HepG2 (cell line): ENCODE data around the gene PLXNA1. TPM values are rescaled to one million over a fixed set of nuclear protein-coding genes. Genes with fewer than 3 reads are reported as not detected.

Source experiments
- ATAC-seq: fragments of 200-7000 bp; cut with Tn5 transposase; 3 replicates; pipeline ENCODE4 v1.9.1; 2020; ENCODE audit warnings: mild to moderate bottlenecking, moderate library complexity
- BruUV-seq: library from RNA; stranded (reverse); fragments of 400-500 nt; replicated peaks from 2 replicates; lab custom pipeline; 2021; lab: Mats Ljungman, UMichigan
- CTCF ChIA-PET: fragments of 300-600 bp; formaldehyde crosslinking; extraction: SDS; loops from one replicate; lab custom pipeline; 2021; ENCODE audit warnings: low total read pairs, inconsistent platforms, low intra/inter-chr PET ratio; lab: Yijun Ruan, JAX
- POLR2A ChIA-PET: fragments of 350-600 bp; sonication (Branson Sonifier 250); formaldehyde crosslinking; loops from one replicate; lab custom pipeline; 2020; ENCODE audit warnings: antibody characterized with exemption, inconsistent platforms; lab: Yijun Ruan, JAX
- DNase-seq: peaks from one replicate; pipeline ENCODE4 v3.0.0-alpha.2; 2015; ENCODE audit warnings: low spot score
- FAIRE-seq: peaks from 3 replicates; lab custom pipeline; 2011; peaks lifted over from hg19 to GRCh38; lab: Jason Lieb, UNC
- H2AFZ ChIP-seq: one replicate; pipeline ENCODE4 v1.6.1; 2011; ENCODE audit warnings: low read length, inconsistent platforms
- H3K27ac ChIP-seq: fragments of 300-600 bp; 3 replicates; pipeline ENCODE4 v1.8.0; 2011; ENCODE audit warnings: mixed run types, mild to moderate bottlenecking, mixed read lengths, low read length, inconsistent platforms; ENCODE audit not compliant: insufficient read depth; ENCODE audit errors: extremely low read length
- H3K27me3 ChIP-seq, 2 experiments: fragments of 200-600 bp in 1 of 2; 2 replicates in 1 of 2; 3 replicates in 1 of 2; pipeline versions ENCODE4 v1.6.0 to v1.8.0; 2011; ENCODE audit warnings: low read length in 2 of 2, mild to moderate bottlenecking in 2 of 2, moderate library complexity in 2 of 2, inconsistent platforms in 1 of 2; ENCODE audit not compliant: insufficient read depth in 2 of 2, control insufficient read depth in 1 of 2
- H3K36me3 ChIP-seq, 2 experiments: fragments of 200-600 bp in 1 of 2; replicated peaks in 1 of 2; 2 replicates in 1 of 2; 3 replicates in 1 of 2; pipeline versions ENCODE4 v1.5.1 to v1.8.0; 2011; ENCODE audit warnings: low read length in 2 of 2, inconsistent platforms in 1 of 2; ENCODE audit not compliant: insufficient read depth in 2 of 2, control insufficient read depth in 1 of 2
- H3K4me1 ChIP-seq: 2 replicates; pipeline ENCODE4 v1.5.1; 2012; ENCODE audit warnings: low read length, inconsistent platforms; ENCODE audit not compliant: insufficient read depth
- H3K4me2 ChIP-seq: 2 replicates; pipeline ENCODE4 v1.6.0; 2011; ENCODE audit warnings: low read depth, low read length, inconsistent platforms
- H3K4me3 ChIP-seq, 3 experiments: fragments of 200-600 bp in 1 of 3; sonication (generic), shearing (Covaris generic) in 1 of 3; replicated peaks in 1 of 3; 2 replicates each; pipeline ENCODE4 v1.5.1; 2011 to 2016; ENCODE audit warnings: low read length in 3 of 3, inconsistent platforms in 2 of 3, low read depth in 2 of 3, mild to moderate bottlenecking in 2 of 3, control low read depth in 1 of 3, mixed read lengths in 1 of 3; ENCODE audit not compliant: insufficient read depth in 1 of 3
- H3K79me2 ChIP-seq: one replicate; pipeline ENCODE4 v1.6.1; 2011; ENCODE audit warnings: low read length, inconsistent platforms; ENCODE audit not compliant: insufficient read depth
- H3K9ac ChIP-seq: 2 replicates; pipeline ENCODE4 v1.6.0; 2011; ENCODE audit warnings: mild to moderate bottlenecking, low read depth, low read length, inconsistent platforms; ENCODE audit not compliant: insufficient read depth
- H3K9me3 ChIP-seq: 2 replicates; pipeline ENCODE4 v1.5.1; 2012; ENCODE audit warnings: mild to moderate bottlenecking, low read length
- H4K20me1 ChIP-seq: 2 replicates; pipeline ENCODE4 v1.6.0; 2011; ENCODE audit warnings: inconsistent platforms, mild to moderate bottlenecking, low read length, moderate library complexity; ENCODE audit not compliant: insufficient read depth
- FOXK2 ChIP-seq: fragments of 450-650 bp; IDR thresholded peaks from 2 replicates; pipeline ENCODE4 v1.6.1; 2016
- FOXP4 ChIP-seq: sonication (generic); formaldehyde crosslinking; IDR thresholded peaks from 2 replicates; pipeline ENCODE4 v1.4.0; 2020; ENCODE audit warnings: missing genetic modification reagents
- GABPA ChIP-seq, 2 experiments: IDR thresholded peaks; 2 replicates each; pipeline ENCODE4 v1.6.1; 2011 to 2016; ENCODE audit warnings: low read depth in 2 of 2, low read length in 1 of 2, missing biosample characterization in 1 of 2, missing genetic modification characterization in 1 of 2
- NCOA1 ChIP-seq: sonication (generic); formaldehyde crosslinking; IDR thresholded peaks from 2 replicates; pipeline ENCODE4 v1.9.0; 2021; ENCODE audit warnings: missing genetic modification reagents
- PAWR ChIP-seq: sonication (generic); formaldehyde crosslinking; IDR thresholded peaks from 2 replicates; pipeline ENCODE4 v1.4.0; 2020; ENCODE audit warnings: missing genetic modification reagents, mild to moderate bottlenecking, borderline replicate concordance
- SAP130 ChIP-seq: IDR thresholded peaks from 2 replicates; pipeline ENCODE4 v1.6.1; 2016; ENCODE audit warnings: low read depth
- XRCC5 ChIP-seq: fragments of 200-400 bp; formaldehyde crosslinking; optimal IDR thresholded peaks from 2 replicates; pipeline ENCODE3; 2017; ENCODE audit warnings: mild to moderate bottlenecking, low read length
- ZMYM2 ChIP-seq: sonication (generic); formaldehyde crosslinking; IDR thresholded peaks from 2 replicates; pipeline ENCODE4 v1.8.0; 2022; ENCODE audit warnings: mild to moderate bottlenecking, missing genetic modification reagents
- ZNF3 ChIP-seq: IDR thresholded peaks from 2 replicates; pipeline ENCODE4 v1.7.0; 2017; ENCODE audit warnings: inconsistent platforms
- ZNF382 ChIP-seq: sonication (generic); formaldehyde crosslinking; IDR thresholded peaks from 2 replicates; pipeline ENCODE4 v1.5.0; 2020; ENCODE audit warnings: missing genetic modification reagents, mild to moderate bottlenecking, borderline replicate concordance
- ZNF569 ChIP-seq: sonication (generic); formaldehyde crosslinking; IDR thresholded peaks from 2 replicates; pipeline ENCODE4 v1.5.0; 2020; ENCODE audit warnings: mild to moderate bottlenecking, missing genetic modification reagents, moderate library complexity, borderline replicate concordance
- ZNF746 ChIP-seq: sonication (generic); formaldehyde crosslinking; IDR thresholded peaks from 2 replicates; pipeline ENCODE4 v1.8.0; 2022; ENCODE audit warnings: mild to moderate bottlenecking, missing genetic modification reagents
- WGBS: methylation state at CpG from one replicate; pipeline ENCODE4 v1.1.6; 2017; ENCODE audit warnings: low lambda C conversion rate; 5-methylcytosine and 5-hydroxymethylcytosine counted together
- in situ Hi-C: cut with HindIII; loops from 2 replicates; pipeline ENCODE4 v1.10.0; 2017; ENCODE audit warnings: low pct_unique_long_range_greater_than_20kb; ENCODE audit not compliant: extremely low pct_ligation_motif_present
- intact Hi-C: fragments of 100-400 bp; cut with micrococcal nuclease; formaldehyde crosslinking; loops from one replicate; pipeline ENCODE4 v1.10.0; 2022; ENCODE audit not compliant: unreplicated experiment
- polyA plus RNA-seq, 8 experiments: library from polyadenylated mRNA; depleted of rRNA in 3 of 8; stranded (reverse) in 7 of 8; unstranded in 1 of 8; fragments of >200 nt; fragmentation: Illumina TruSeq in 4 of 8; extraction: Trizol in 4 of 8; gene quantifications; 2 replicates each; pipeline versions ENCODE4 v1.2.1 to v1.2.3, GENCODE V29; 2011 to 2016; ENCODE audit warnings: low read depth in 4 of 8, missing spikeins in 1 of 8, mixed read lengths in 1 of 8; ENCODE audit not compliant: insufficient read depth in 1 of 8
- total RNA-seq, 5 experiments: library from RNA; depleted of rRNA; stranded (reverse); fragments of >200 nt; fragmentation: Illumina TruSeq; extraction: Trizol; gene quantifications; 2 replicates each; pipeline ENCODE4 v1.2.3, GENCODE V29; 2016; ENCODE audit warnings: low read depth in 1 of 5

Gene PLXNA1
- total and polyA plus RNA-seq, 2 of the 13 experiments (the other 11 are each of a cell fraction or from before 2014, with no cell fraction given), result 16.6 to 18.2 TPM

- no peak for DNase-seq
- H3K36me3 ChIP-seq, result peaks cover 9 to 10% of the 10 kb centered on the region in 2 experiments; a peak in 2 of 5 replicates
- WGBS, result 97% methylated on average over 4 of the region's 8 CpGs
- no peak for FAIRE-seq
- no peaks in the 10 kb centered on the region for H3K27me3 ChIP-seq
- H3K4me1 ChIP-seq, result no peaks in the 10 kb centered on the region
- H3K4me2 ChIP-seq, result no peak overlapping the region
- BruUV-seq, result no TSS peak
- intact Hi-C loops (no loop called here), in situ Hi-C loops (no loop called here)
- ChIA-PET CTCF (no interaction called here), POLR2A (no interaction called here)
- H3K79me2 ChIP-seq, result no peaks in the 10 kb centered on the region
- no peaks in the 10 kb centered on the region for H4K20me1 ChIP-seq
- H3K9me3 ChIP-seq, result no peaks in the 10 kb centered on the region
- H3K27ac ChIP-seq, result no peak overlapping the region
- H3K4me3 ChIP-seq, result no peak overlapping the region
- TF ChIP-seq ZMYM2, result no peak
- peak; percentile 65; the same call in 1 of the 2 replicates for TF ChIP-seq ZNF3 (CRISPR knock-in tag)
- TF ChIP-seq FOXK2, result no peak
- no peak for ATAC-seq
- no peak overlapping the region for H3K9ac ChIP-seq
- no peak overlapping the region for H2AFZ ChIP-seq
Observed at GRCh38 chr3:127006781-127007436, 24.0 kb downstream of the PLXNA1 start.

GRCh38 chr3:127008236-127008635, 25.3 kb downstream of the PLXNA1 start:
- FAIRE-seq, result no peak
- Histone ChIP-seq H3K79me2 (no peaks in the 10 kb centered on the region), H3K9ac (no peak overlapping the region), H3K36me3 (peaks cover 15 to 21% of the 10 kb centered on the region in 2 experiments; a peak in 4 of 5 replicates), H3K27me3 (no peaks in the 10 kb centered on the region), H2AFZ (no peak overlapping the region), H3K27ac (no peak overlapping the region), H3K4me3 (no peak overlapping the region), H4K20me1 (no peaks in the 10 kb centered on the region), H3K4me1 (no peaks in the 10 kb centered on the region), H3K9me3 (no peaks in the 10 kb centered on the region), H3K4me2 (no peak overlapping the region)
- TF ChIP-seq XRCC5 (no peak), GABPA (IDR thresholded peaks at IDR 0.05; ENCODE audit: low read depth, low read length) (no peak), GABPA (CRISPR knock-in tag; IDR thresholded peaks at IDR 0.05; ENCODE audit: low read depth) (no peak), SAP130 (CRISPR knock-in tag) (no peak), ZNF569 (CRISPR knock-in tag) (no peak), NCOA1 (no peak), ZNF382 (CRISPR knock-in tag) (no peak), FOXP4 (no peak), ZNF746 (no peak), PAWR (CRISPR knock-in tag) (no peak)
- WGBS, result 100% methylated on average over 5 of the region's 10 CpGs
- no TSS peak for BruUV-seq
- no peak for DNase-seq
- intact Hi-C loops, result no loop called here
- POLR2A ChIA-PET, result interaction anchor here (0.6 kb wide), 1 partner anchor 1098 kb away, joined by 3 read pairs; no protein-coding TSS in a partner anchor
- CTCF ChIA-PET, result no interaction called here
- in situ Hi-C loops, result no loop called here
- ATAC-seq, result no peak
